Type B pancreatic cell (in vitro differentiated cells): ENCODE data around the gene IGF2BP2. TPM values are rescaled to one million over a fixed set of nuclear protein-coding genes. Genes with fewer than 3 reads are reported as not detected.
A peak's percentile ranks its signal among the peaks of the same experiment; 100 is the strongest.

Source experiments
- DNase-seq: peaks from one replicate; pipeline ENCODE4 v3.0.0; 2021; ENCODE audit warnings: mixed read lengths; ENCODE audit not compliant: unreplicated experiment; ENCODE audit errors: extremely low spot score
- H3K27ac Mint-ChIP-seq: 2 replicates; pipeline ENCODE4 v1.8.0; 2021; ENCODE audit warnings: mild to moderate bottlenecking, mixed read lengths
- H3K27me3 Mint-ChIP-seq: 2 replicates; pipeline ENCODE4 v1.8.0; 2021; ENCODE audit warnings: mixed read lengths
- H3K36me3 Mint-ChIP-seq: 2 replicates; pipeline ENCODE4 v1.8.0; 2021; ENCODE audit warnings: mixed read lengths
- H3K4me1 Mint-ChIP-seq: one replicate; pipeline ENCODE4 v1.8.0; 2021; ENCODE audit warnings: mixed read lengths; ENCODE audit not compliant: unreplicated experiment
- H3K4me3 Mint-ChIP-seq: 2 replicates; pipeline ENCODE4 v1.8.0; 2021; ENCODE audit warnings: mild to moderate bottlenecking, mixed read lengths
- H3K9me3 Mint-ChIP-seq: 2 replicates; pipeline ENCODE4 v1.8.0; 2021; ENCODE audit warnings: mixed read lengths
- CTCF ChIP-seq: fragments of 200-600 bp; sonication (generic); conservative IDR thresholded peaks from 2 replicates; pipeline ENCODE4 v1.5.0; 2021; ENCODE audit warnings: antibody characterized with exemption, mild to moderate bottlenecking
- long read RNA-seq: library from polyadenylated mRNA; unstranded; transcript quantifications from one replicate; pipeline ENCODE4 v2.0.0, GENCODE V29; 2020
- total RNA-seq: library from RNA; stranded (reverse); gene quantifications from 2 replicates; pipeline ENCODE4 v1.2.1, GENCODE V29; 2021; ENCODE audit warnings: low replicate concordance

The IGF2BP2 gene
- total RNA-seq: 101 and 140 TPM in 2 replicates
- long read RNA-seq, partial matches to known transcripts: 7 of 13 reads
- long read RNA-seq, other reads (novel, unspliced or antisense): 6 of 13 reads

- Mint-ChIP-seq H3K4me3 (peak within 1 kb of the TSS; percentile 96), H3K4me1 (peaks cover 26% of the 10 kb centered on the region), H3K36me3 (peaks cover 18% of the 10 kb centered on the region), H3K27ac (peak within 1 kb of the TSS; percentile 97), H3K27me3 (no peaks in the 10 kb centered on the region), H3K9me3 (peaks cover 2% of the 10 kb centered on the region)
- DNase-seq: peak; percentile 92
- peak; percentile 39 for TF ChIP-seq CTCF
These were observed at the start of gene IGF2BP2 for GRCh38 chr3:185825006-185825638. IGF2BP2 (minus strand) TSS chr3:185825042; CDS start chr3:185824960, 82 bp downstream.

GRCh38 chr3:185874119-185874518 is 49.3 kb upstream of the IGF2BP2 start:
- peaks cover 3% of the 10 kb centered on the region for H3K4me1 Mint-ChIP-seq

GRCh38 chr3:185867650-185868049 is 42.8 kb upstream of the IGF2BP2 start:
- Mint-ChIP-seq H3K4me1 (no peaks in the 10 kb centered on the region), H3K27ac (no peak overlapping the region), H3K9me3 (peaks cover 4% of the 10 kb centered on the region), H3K36me3 (no peaks in the 10 kb centered on the region), H3K4me3 (no peak overlapping the region), H3K27me3 (peaks cover 2% of the 10 kb centered on the region)
- no peak for TF ChIP-seq CTCF
- DNase-seq: no peak

More at GRCh38 chr3:185874119-185874518, 49.3 kb upstream of the IGF2BP2 start:
- H3K4me3 Mint-ChIP-seq: no peak overlapping the region
- no peak for TF ChIP-seq CTCF
- no peak for DNase-seq
- no peaks in the 10 kb centered on the region for H3K9me3 Mint-ChIP-seq
- H3K36me3 Mint-ChIP-seq: no peaks in the 10 kb centered on the region
- H3K27me3 Mint-ChIP-seq: no peaks in the 10 kb centered on the region
- no peak overlapping the region for H3K27ac Mint-ChIP-seq

GRCh38 chr3:185866995-185867394 is 42.2 kb upstream of the IGF2BP2 start:
- H3K27me3 Mint-ChIP-seq: peaks cover 2% of the 10 kb centered on the region
- no peaks in the 10 kb centered on the region for H3K36me3 Mint-ChIP-seq
- no peaks in the 10 kb centered on the region for H3K4me1 Mint-ChIP-seq
- peaks cover 4% of the 10 kb centered on the region for H3K9me3 Mint-ChIP-seq
- TF ChIP-seq CTCF: no peak
- H3K4me3 Mint-ChIP-seq: no peak overlapping the region
- no peak overlapping the region for H3K27ac Mint-ChIP-seq
- DNase-seq: no peak

- DNase-seq: no peak
- H3K9me3 Mint-ChIP-seq: peaks cover 4% of the 10 kb centered on the region
- no peaks in the 10 kb centered on the region for H3K4me1 Mint-ChIP-seq
- peaks cover 2% of the 10 kb centered on the region for H3K27me3 Mint-ChIP-seq
- H3K36me3 Mint-ChIP-seq: no peaks in the 10 kb centered on the region
- no peak overlapping the region for H3K4me3 Mint-ChIP-seq
- no peak for TF ChIP-seq CTCF
- H3K27ac Mint-ChIP-seq: no peak overlapping the region
These were observed 41.7 kb upstream of the IGF2BP2 start for GRCh38 chr3:185866555-185866954.
